PC-9 (cell line): Measurements from ENCODE around the gene FAF1. TPM values are rescaled to one million over a fixed set of nuclear protein-coding genes. Genes with fewer than 3 reads are reported as not detected.

Source experiments
- BruUV-seq: library from RNA; stranded (reverse); fragments of 400-500 nt; replicated peaks from 2 replicates; lab custom pipeline; 2021; lab: Mats Ljungman, UMichigan
- CTCF ChIA-PET: fragments of 300-600 bp; sonication (Branson Sonifier 250); formaldehyde crosslinking; loops from one replicate; lab custom pipeline; 2022; ENCODE audit warnings: antibody characterized with exemption; lab: Charles Lee
- POLR2A ChIA-PET: fragments of 300-600 bp; sonication (Branson Sonifier 250); formaldehyde crosslinking; loops from one replicate; lab custom pipeline; 2022; ENCODE audit warnings: antibody characterized with exemption; ENCODE audit not compliant: unreplicated experiment; lab: Charles Lee
- DNase-seq, 2 experiments: peaks; one replicate each; pipeline versions ENCODE4 v3.0.0 to v3.0.0-alpha.2; 2015 to 2022; ENCODE audit warnings: mixed read lengths in 1 of 2
- H2AFZ ChIP-seq: fragments of 200-600 bp; sonication (generic); 2 replicates; pipeline ENCODE4 v1.8.1; 2017; ENCODE audit warnings: antibody characterized with exemption
- H3F3A ChIP-seq: fragments of 200-600 bp; sonication (generic); 2 replicates; pipeline ENCODE4 v1.8.1; 2017; ENCODE audit warnings: antibody characterized with exemption, mild to moderate bottlenecking, low read depth; ENCODE audit not compliant: insufficient read depth
- H3K27ac ChIP-seq: fragments of 200-600 bp; sonication (generic); 2 replicates; pipeline ENCODE4 v1.6.1; 2016; ENCODE audit warnings: mixed run types
- H3K27me3 ChIP-seq: fragments of 200-600 bp; sonication (generic); 2 replicates; pipeline ENCODE4 v1.6.1; 2016; ENCODE audit warnings: low read depth, mixed run types; ENCODE audit not compliant: insufficient read depth
- H3K36me3 ChIP-seq: fragments of 200-600 bp; sonication (generic); 2 replicates; pipeline ENCODE4 v1.6.1; 2016; ENCODE audit warnings: low read depth, mixed run types
- H3K4me1 ChIP-seq: fragments of 200-600 bp; sonication (generic); replicated peaks from 2 replicates; pipeline ENCODE4 v1.6.1; 2016; ENCODE audit warnings: mixed run types; ENCODE audit not compliant: insufficient read depth
- H3K4me2 ChIP-seq: fragments of 200-600 bp; sonication (generic); 2 replicates; pipeline ENCODE4 v1.6.1; 2017; ENCODE audit warnings: mixed run types
- H3K4me3 ChIP-seq: fragments of 200-600 bp; sonication (generic); 2 replicates; pipeline ENCODE4 v1.6.1; 2016; ENCODE audit warnings: mixed run types
- H3K79me2 ChIP-seq: fragments of 200-600 bp; sonication (generic); 2 replicates; pipeline ENCODE4 v1.6.1; 2017; ENCODE audit warnings: low read depth, mixed run types
- H3K9me2 ChIP-seq: fragments of 200-600 bp; sonication (generic); 2 replicates; pipeline ENCODE4 v1.8.1; 2017; ENCODE audit warnings: mild to moderate bottlenecking; ENCODE audit not compliant: insufficient read depth
- H3K9me3 ChIP-seq: fragments of 200-600 bp; sonication (generic); 2 replicates; pipeline ENCODE4 v1.8.1; 2016; ENCODE audit warnings: low read depth; ENCODE audit not compliant: insufficient read depth
- H4K20me1 ChIP-seq: fragments of 200-600 bp; sonication (generic); 2 replicates; pipeline ENCODE4 v1.8.1; 2017; ENCODE audit not compliant: insufficient read depth
- EZH2 ChIP-seq: fragments of 200-600 bp; sonication (generic); IDR thresholded peaks from 2 replicates; pipeline ENCODE4 v1.8.0; 2017; ENCODE audit warnings: antibody characterized with exemption, low read depth
- intact Hi-C: fragments of 100-400 bp; cut with micrococcal nuclease; formaldehyde crosslinking; loops from one replicate; pipeline ENCODE4 v1.10.0; 2022; ENCODE audit not compliant: unreplicated experiment
- total RNA-seq: library from RNA; stranded (reverse); gene quantifications from 2 replicates; pipeline ENCODE4 v1.2.3, GENCODE V29; 2021
- TF ChIP-seq, protein P1 (sequence below): fragments of 200-600 bp; sonication (generic); conservative IDR thresholded peaks from 2 replicates; pipeline ENCODE4 v1.6.1; 2017; ENCODE audit warnings: mixed run types, antibody characterized with exemption, mild to moderate bottlenecking, moderate library complexity

The FAF1 gene
- total RNA-seq, 1 experiment from 2014 or later = 105 TPM

DNA sequence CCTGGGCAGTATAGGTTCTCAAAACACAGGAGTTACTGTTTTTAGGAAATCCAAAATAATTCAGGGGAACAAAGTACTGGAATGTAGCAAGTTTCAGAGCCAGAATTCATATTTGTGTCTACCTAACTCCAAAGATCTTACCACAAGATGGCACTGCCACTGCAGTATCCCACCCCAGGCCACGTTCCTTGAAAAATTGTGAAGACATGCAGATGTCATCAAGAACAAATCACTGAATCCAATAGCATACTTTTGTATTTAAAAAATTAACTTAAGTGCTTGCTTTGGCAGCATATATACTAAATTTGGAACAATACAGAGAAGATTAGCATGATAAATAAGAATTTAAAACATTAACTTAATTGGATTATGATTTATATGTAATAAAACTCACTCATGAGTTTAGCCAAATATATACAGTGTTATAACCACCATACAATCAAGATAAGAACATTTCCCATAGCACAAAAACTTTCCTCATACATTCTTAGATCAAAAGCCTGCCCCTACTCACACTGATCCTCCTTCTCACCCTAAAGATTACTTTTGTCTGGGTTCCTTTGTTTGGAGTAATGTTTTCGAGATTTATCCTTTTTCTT lies 209.9 kb downstream of the FAF1 start:
- H3K27me3 ChIP-seq = no peaks in the 10 kb centered on the region
- H4K20me1 ChIP-seq = no peaks in the 10 kb centered on the region
- no peaks in the 10 kb centered on the region for H3K79me2 ChIP-seq
- no peak overlapping the region for H3K4me2 ChIP-seq
- ChIA-PET POLR2A (no interaction called here), CTCF (no interaction called here)
- H3K36me3 ChIP-seq = no peaks in the 10 kb centered on the region
- no peaks in the 10 kb centered on the region for H3K4me1 ChIP-seq
- TF ChIP-seq EZH2 = no peak
- TF ChIP-seq, protein P1, sequence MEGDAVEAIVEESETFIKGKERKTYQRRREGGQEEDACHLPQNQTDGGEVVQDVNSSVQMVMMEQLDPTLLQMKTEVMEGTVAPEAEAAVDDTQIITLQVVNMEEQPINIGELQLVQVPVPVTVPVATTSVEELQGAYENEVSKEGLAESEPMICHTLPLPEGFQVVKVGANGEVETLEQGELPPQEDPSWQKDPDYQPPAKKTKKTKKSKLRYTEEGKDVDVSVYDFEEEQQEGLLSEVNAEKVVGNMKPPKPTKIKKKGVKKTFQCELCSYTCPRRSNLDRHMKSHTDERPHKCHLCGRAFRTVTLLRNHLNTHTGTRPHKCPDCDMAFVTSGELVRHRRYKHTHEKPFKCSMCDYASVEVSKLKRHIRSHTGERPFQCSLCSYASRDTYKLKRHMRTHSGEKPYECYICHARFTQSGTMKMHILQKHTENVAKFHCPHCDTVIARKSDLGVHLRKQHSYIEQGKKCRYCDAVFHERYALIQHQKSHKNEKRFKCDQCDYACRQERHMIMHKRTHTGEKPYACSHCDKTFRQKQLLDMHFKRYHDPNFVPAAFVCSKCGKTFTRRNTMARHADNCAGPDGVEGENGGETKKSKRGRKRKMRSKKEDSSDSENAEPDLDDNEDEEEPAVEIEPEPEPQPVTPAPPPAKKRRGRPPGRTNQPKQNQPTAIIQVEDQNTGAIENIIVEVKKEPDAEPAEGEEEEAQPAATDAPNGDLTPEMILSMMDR = peak; percentile 63
- no peak overlapping the region for H2AFZ ChIP-seq
- no TSS peak for BruUV-seq
- DNase-seq = peak; percentile 13 to 36
- no peaks in the 10 kb centered on the region for H3K9me2 ChIP-seq
- no peaks in the 10 kb centered on the region for H3K9me3 ChIP-seq
- intact Hi-C loops = loop anchor here (1.0 kb wide), 1 partner anchor 439 kb away; no protein-coding TSS in a partner anchor
- no peak overlapping the region for H3K27ac ChIP-seq
- no peaks in the 10 kb centered on the region; the same call in 1 of the 2 replicates for H3F3A ChIP-seq
- H3K4me3 ChIP-seq = no peak overlapping the region

DNA sequence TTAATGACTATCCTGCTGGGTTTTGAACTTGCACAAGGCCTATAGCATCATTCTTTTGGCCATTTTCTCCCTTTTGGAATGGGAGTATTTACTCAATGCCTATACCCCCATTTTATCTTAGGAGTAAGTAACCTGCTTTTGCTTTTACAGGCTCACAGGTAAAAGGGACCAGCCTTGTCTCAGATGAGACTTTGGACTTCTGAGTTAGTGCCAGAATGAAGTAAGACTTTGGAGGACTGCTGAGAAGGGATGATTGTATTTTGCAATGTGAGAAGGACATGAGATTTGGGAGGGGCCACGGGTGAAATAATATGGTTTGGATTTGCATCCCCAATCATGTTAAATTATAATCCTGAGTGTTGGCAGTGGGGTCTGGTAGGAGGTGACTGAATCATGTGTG lies 212.7 kb downstream of the FAF1 start:
- Histone ChIP-seq H3F3A (no peaks in the 10 kb centered on the region; the same call in 1 of the 2 replicates), H3K36me3 (no peaks in the 10 kb centered on the region), H4K20me1 (no peaks in the 10 kb centered on the region), H3K79me2 (no peaks in the 10 kb centered on the region), H3K9me2 (no peaks in the 10 kb centered on the region), H2AFZ (no peak overlapping the region), H3K27ac (no peak overlapping the region), H3K4me1 (no peaks in the 10 kb centered on the region), H3K9me3 (no peaks in the 10 kb centered on the region), H3K4me2 (no peak overlapping the region), H3K27me3 (no peaks in the 10 kb centered on the region), H3K4me3 (no peak overlapping the region)
- no peak for DNase-seq
- BruUV-seq = no TSS peak
- ChIA-PET POLR2A (no interaction called here), CTCF (no interaction called here)
- TF ChIP-seq EZH2 = no peak
- TF ChIP-seq, protein P1 = no peak
- intact Hi-C loops = no loop called here

DNA sequence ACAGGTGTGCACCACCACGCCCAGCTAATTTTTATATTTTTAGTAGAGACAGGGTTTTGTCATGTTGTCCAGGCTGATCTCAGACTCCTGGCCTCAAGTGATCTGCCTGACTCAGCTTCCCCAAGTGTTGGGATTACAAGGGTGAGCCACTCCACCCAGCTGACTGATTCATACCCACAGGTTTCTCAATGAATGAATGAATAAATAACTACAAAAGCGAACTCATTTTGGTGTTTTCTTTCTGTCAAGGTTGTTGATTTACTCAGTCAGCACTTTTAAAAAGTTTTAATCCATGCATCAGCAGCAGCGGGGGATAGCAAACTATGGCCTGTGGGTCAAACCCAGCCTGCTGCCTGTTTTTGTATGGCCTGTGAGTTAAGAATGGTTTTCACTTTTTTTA lies 217.5 kb downstream of the FAF1 start:
- DNase-seq = no peak
- CTCF ChIA-PET = no interaction called here

More for the DNA sequence above, 217.5 kb downstream of the FAF1 start:
- POLR2A ChIA-PET = no interaction called here
- TF ChIP-seq, protein P1 = no peak
- TF ChIP-seq EZH2 = no peak
- intact Hi-C loops = no loop called here
- no peaks in the 10 kb centered on the region for H3K36me3 ChIP-seq
- no peaks in the 10 kb centered on the region for H3K79me2 ChIP-seq
- H4K20me1 ChIP-seq = 0 out of 2 replicates have a peak, but pooled peaks cover 4% of the 10 kb centered on the region
- H3K4me1 ChIP-seq = no peaks in the 10 kb centered on the region
- H2AFZ ChIP-seq = no peak overlapping the region
- no peak overlapping the region for H3K4me3 ChIP-seq
- no peaks in the 10 kb centered on the region for H3K9me3 ChIP-seq
- no peak overlapping the region for H3K4me2 ChIP-seq
- H3K27me3 ChIP-seq = no peaks in the 10 kb centered on the region
- H3K27ac ChIP-seq = no peak overlapping the region
- H3K9me2 ChIP-seq = no peaks in the 10 kb centered on the region
- BruUV-seq = no TSS peak
- H3F3A ChIP-seq = peaks cover 13% of the 10 kb centered on the region; the same call in 1 of the 2 replicates
